MM.1S (cell line): Measurements from ENCODE around the gene PRMT1.

ENCODE experiments used
- CTCF ChIP-seq: fragments of 300-600 bp; sonication (generic); IDR thresholded peaks from 2 replicates; pipeline ENCODE4 v1.5.1; 2016; ENCODE audit warnings: antibody characterized with exemption, low read length, mixed read lengths
- EZH2phosphoT487 ChIP-seq: fragments of 300-600 bp; sonication (generic); IDR thresholded peaks from 2 replicates; pipeline ENCODE4 v1.6.1; 2018; ENCODE audit warnings: antibody characterized with exemption, low read length

GRCh38 chr19:49718511-49718910 is 41.4 kb downstream of the PRMT1 start:
- TF ChIP-seq EZH2phosphoT487 (no peak), CTCF (no peak)
